NCI-H82 treated with DMSO at 0.1 percent for 48 hours (cell line): ENCODE measurements around the gene JAG1.

Source experiments
- DNase-seq: peaks from one replicate; lab custom pipeline; 2025; ENCODE audit not compliant: unreplicated experiment; lab: John Stamatoyannopoulos, UW

Gene JAG1

GRCh38 chr20:10699941-10700340 lies 26.1 kb upstream of the JAG1 start:
- DNase-seq, result no peak

DNA sequence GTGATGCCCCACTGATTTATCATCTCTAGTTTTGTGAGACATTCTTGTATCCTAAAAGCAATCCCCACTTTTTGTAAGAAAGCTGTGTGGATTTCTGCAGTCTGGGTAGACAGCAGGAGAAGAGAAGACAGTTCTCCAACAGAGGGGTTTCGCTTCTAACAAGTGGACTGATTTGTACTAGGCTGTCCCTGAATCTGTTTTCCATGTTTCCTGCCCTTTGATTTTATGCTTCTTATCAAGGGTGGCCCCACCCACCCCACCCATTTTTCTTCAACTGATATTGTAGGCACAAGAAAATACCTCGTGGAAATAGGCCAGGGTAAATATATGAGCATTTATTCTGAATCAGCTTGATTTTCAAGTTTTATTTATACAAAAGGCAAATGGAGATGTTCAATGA lies 25.7 kb upstream of the JAG1 start:
- DNase-seq, result no peak

- DNase-seq, result no peak
Measured at GRCh38 chr20:10696650-10697049, 22.9 kb upstream of the JAG1 start.

DNA sequence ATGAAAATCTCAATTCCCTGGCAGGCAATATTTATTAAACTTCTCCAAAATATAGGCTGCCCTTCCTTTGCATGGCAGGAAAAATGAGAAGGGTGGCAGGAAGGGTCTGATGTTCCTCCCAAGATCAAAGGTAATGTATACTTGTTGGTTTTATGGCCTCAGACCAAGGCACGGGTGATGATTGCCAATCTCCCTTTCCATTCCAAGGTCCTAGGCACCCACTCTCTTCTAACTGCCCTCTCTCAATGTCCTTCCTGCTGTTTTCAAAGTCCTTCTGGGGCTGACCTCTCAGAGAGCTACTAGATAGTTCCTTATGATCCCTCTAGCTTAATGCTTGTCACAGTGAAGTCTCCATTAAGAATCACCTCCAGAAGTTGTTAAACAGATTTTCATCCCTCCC lies 15.6 kb upstream of the JAG1 start:
- no peak for DNase-seq

DNA sequence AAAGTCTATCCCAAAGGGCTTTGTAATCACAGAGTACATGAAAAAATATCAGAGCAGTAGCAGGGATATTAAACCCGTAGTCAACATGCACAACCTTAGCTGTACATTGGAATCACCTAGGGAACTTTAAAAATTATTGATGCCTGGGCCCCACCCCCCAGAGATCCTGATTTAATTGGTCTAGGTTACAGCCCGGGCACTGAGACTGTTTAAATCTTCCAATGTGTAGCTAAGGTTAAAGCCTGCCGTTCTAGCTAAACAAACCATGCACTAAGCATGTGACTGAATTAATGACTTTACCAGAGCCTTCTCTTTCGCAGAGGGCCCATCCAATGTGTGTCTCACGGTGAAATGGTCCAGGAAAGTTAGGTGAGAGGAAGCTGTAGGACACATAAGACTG lies 14.1 kb upstream of the JAG1 start:
- no peak for DNase-seq

- DNase-seq, result peak; percentile 90
Measured at GRCh38 chr20:10686356-10687133, 12.7 kb upstream of the JAG1 start.

DNA sequence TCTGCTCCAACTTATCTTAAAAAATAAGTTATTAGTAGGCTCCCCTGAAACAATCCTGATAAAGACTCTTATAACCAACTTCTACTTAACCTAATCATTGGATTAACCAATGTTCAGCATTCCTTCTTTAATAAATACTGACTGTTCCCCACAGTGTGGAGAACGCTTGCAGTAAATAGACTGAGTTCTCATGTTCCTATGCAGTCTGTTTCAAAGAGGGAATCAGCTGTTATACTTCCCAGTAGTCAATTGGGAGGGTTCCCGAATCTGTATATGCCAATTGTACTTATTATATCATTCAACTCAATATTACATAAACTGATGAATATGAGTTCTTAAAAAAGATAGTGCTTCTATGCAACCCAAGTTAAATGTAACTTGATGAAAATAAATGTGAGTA lies 9.7 kb upstream of the JAG1 start:
- DNase-seq, result no peak

GRCh38 chr20:10682939-10683338 lies 9.1 kb upstream of the JAG1 start:
- no peak for DNase-seq

GRCh38 chr20:10681494-10681893 lies 7.7 kb upstream of the JAG1 start:
- no peak for DNase-seq

GRCh38 chr20:10680571-10680970 lies 6.8 kb upstream of the JAG1 start:
- DNase-seq, result no peak

DNA sequence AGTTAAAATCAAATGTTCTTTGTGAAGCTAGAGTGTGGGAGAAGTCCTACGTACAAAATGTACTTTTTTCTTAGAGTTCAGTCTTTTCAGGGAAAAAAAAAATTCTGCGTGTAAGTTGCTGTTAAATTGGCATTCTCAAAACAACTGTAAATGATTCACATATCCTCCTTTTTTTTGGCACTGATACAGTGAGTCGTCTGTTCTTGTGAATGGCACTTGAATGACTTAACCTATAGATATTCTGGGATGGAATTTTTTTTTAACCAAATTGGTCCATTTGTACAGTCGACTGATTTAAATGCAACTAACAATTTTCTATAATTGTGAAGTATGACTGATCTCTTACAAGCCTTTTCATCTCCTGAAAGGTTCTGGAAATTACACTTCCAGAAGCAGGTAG lies 5.5 kb upstream of the JAG1 start:
- DNase-seq, result no peak

GRCh38 chr20:10676518-10676917 lies 2.7 kb upstream of the JAG1 start:
- DNase-seq, result no peak

GRCh38 chr20:10675450-10675848 lies 1.6 kb upstream of the JAG1 start:
- DNase-seq, result no peak

- peak; percentile 16 for DNase-seq
Measured at GRCh38 chr20:10674684-10675449, 1.1 kb upstream of the JAG1 start.

- DNase-seq, result no peak
Measured at GRCh38 chr20:10673176-10673841, 490 bp downstream of the JAG1 start.

- DNase-seq, result peak; percentile 29
Measured at GRCh38 chr20:10672624-10673127, 1.1 kb downstream of the JAG1 start.

GRCh38 chr20:10671919-10672623 lies 1.7 kb downstream of the JAG1 start:
- no peak for DNase-seq

DNA sequence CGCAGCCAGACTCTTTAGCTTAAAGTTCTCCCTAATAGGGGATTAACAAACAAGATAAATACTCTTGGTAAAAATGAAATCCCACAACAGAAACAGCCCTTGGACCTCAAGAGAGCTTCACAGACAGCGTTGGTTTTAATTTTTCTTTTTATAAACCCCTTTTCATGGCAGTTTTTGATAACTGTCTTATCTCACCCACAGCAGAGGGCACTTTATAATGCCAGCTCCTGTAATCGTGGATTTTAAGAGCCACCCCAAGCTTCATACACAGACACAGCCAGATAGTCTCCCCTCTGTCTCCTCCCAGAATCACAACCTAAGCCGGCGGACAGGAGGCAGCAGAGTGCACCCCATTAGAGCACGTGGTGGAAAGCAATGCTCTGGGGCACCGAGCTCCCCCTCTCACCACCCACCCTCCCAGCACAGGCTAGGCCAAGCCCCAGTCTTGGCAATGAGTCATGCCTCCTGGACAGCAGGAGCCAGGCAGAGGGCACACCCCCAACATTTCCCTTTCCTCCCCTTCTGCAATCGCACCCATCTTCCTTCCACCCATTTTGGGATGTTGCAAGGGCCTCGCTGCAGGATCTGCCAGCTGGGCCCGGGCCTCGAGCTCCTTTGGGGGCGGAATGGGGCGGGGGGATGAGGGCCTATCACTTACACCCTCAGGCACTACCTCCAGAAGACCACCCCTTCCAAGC lies 2.4 kb downstream of the JAG1 start:
- no peak for DNase-seq

- peak; percentile 71 for DNase-seq
Measured at GRCh38 chr20:10670501-10671220, 3.1 kb downstream of the JAG1 start.
